Measurements from ENCODE around the gene TBC1D24. TPM values are rescaled to one million over a fixed set of nuclear protein-coding genes. Genes with fewer than 3 reads are reported as not detected.

The TBC1D24 gene
- total and polyA plus RNA-seq, 9 of the 15 experiments (the other 6 are each of a cell fraction or from before 2014, with no cell fraction given), result 1.7 to 22.6 (median 7.2) TPM

GRCh38 chr16:2531696-2532493 is 57.0 kb downstream of the TBC1D24 start (continued):
- TF ChIP-seq TOE1 (IDR thresholded peaks at IDR 0.05; ENCODE audit: borderline replicate concordance) (0 out of 2 replicates have a peak, but pooled peaks have one; percentile 4), TOE1 (CRISPR knock-in tag; IDR thresholded peaks at IDR 0.05; ENCODE audit: borderline replicate concordance, low read depth) (no peak), SMARCA5 (IDR thresholded peaks at IDR 0.05) (no peak), CREB3 (tag; conservative IDR thresholded peaks at IDR 0.05; ENCODE audit: low read depth) (no peak), FOXK2 (conservative IDR thresholded peaks at IDR 0.05 in 1 of 2, IDR thresholded peaks at IDR 0.05 in 1 of 2; ENCODE audit: low read depth in 2 of 2) (peak; percentile 53 to 76; a peak in 3 of 4 replicates), GMEB1 (CRISPR knock-in tag; IDR thresholded peaks at IDR 0.05) (peak; percentile 72), SNRNP70 (optimal IDR thresholded peaks at IDR 0.05; ENCODE audit: low read depth, low read length) (no peak), RFX5 (IDR thresholded peaks at IDR 0.05; ENCODE audit: low read depth, low read length) (no peak), UBTF (IDR thresholded peaks at IDR 0.05; ENCODE audit: borderline replicate concordance in 1 of 2, low read depth in 2 of 2, low read length in 2 of 2) (peak in 1 of 2 experiments; percentile 60; a peak in 1 of 4 replicates), RREB1 (CRISPR knock-in tag; IDR thresholded peaks at IDR 0.05) (no peak), ZBTB17 (CRISPR knock-in tag; IDR thresholded peaks at IDR 0.05) (no peak)
